Astrocyte of the cerebellum (primary cell): ENCODE measurements around the gene SMYD3.

Experiments
- DNase-seq: peaks from one replicate; pipeline ENCODE4 v3.0.0-alpha.2; 2011; ENCODE audit warnings: low read depth
- H3K4me3 ChIP-seq: 2 replicates; pipeline ENCODE4 v1.5.1; 2011; ENCODE audit warnings: mild to moderate bottlenecking, low read depth, low read length, moderate library complexity
- in situ Hi-C: cut with HindIII; loops from 2 replicates; pipeline ENCODE4 v1.10.0; 2017; ENCODE audit warnings: low sequenced_read_pairs
- TF ChIP-seq, protein P1 (sequence below): IDR thresholded peaks from 2 replicates; pipeline ENCODE4 v1.5.1; 2012; ENCODE audit warnings: low read length, low read depth, moderate library complexity, mild to moderate bottlenecking; ENCODE audit errors: missing control alignments

SMYD3 gene

DNA sequence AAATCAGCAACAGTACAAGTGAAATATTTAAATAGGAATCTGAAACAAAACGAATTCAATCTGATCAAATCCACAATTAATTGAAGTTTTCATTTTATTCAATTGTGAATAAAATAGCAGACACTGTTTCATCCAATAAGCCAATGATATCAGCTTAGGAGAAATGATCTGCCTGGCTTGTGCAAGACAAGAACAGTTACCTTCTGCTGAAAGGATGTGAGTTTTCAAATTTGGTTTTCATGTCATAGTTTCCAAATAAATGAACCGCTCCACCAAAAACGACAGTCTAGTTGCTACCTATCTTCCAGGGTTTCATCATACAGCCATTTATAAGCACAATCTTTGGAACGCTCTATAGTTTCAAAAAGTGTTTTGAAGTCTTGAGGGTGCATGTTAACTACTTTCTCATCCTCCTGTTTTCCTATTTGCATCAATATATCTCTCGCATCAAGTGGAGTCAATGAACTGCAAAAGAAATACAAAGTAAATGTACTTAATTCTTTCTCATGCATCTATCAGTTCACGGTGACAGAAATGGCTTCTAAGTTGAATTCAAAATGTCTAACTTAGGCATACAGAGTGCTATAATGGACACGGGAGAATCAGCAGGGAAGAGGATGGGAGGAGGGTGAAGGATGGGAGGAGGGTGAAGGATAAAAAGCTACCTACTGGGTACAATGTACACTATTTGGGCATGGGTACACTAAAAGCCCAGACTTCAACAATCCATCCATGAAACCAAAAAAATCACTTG lies 33.8 kb upstream of the SMYD3 start:
- TF ChIP-seq, protein P1, sequence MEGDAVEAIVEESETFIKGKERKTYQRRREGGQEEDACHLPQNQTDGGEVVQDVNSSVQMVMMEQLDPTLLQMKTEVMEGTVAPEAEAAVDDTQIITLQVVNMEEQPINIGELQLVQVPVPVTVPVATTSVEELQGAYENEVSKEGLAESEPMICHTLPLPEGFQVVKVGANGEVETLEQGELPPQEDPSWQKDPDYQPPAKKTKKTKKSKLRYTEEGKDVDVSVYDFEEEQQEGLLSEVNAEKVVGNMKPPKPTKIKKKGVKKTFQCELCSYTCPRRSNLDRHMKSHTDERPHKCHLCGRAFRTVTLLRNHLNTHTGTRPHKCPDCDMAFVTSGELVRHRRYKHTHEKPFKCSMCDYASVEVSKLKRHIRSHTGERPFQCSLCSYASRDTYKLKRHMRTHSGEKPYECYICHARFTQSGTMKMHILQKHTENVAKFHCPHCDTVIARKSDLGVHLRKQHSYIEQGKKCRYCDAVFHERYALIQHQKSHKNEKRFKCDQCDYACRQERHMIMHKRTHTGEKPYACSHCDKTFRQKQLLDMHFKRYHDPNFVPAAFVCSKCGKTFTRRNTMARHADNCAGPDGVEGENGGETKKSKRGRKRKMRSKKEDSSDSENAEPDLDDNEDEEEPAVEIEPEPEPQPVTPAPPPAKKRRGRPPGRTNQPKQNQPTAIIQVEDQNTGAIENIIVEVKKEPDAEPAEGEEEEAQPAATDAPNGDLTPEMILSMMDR, result no peak
- in situ Hi-C loops, result no loop called here
- H3K4me3 ChIP-seq, result no peak overlapping the region
- no peak for DNase-seq

DNA sequence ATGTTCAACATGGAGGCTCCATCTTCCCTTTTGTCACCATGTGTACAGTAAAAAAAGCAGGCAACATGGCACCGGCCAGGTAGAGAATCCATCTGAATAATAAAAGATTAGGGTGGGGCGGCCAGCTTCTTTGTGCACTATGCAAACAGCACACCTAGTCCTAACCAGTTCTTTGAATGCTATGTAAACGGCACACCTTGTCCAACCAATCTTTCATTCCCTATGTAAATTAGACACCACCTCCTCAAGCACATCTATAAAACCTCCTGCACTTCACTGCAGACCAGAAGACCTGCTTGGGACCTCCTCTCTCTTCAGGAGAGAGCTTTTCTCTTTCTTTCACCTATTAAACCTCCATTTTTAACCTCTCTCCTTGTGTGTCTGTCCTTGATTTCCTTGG lies 30.8 kb upstream of the SMYD3 start:
- in situ Hi-C loops, result no loop called here
- TF ChIP-seq, protein P1, result no peak
- no peak for DNase-seq
- H3K4me3 ChIP-seq, result no peak overlapping the region

DNA sequence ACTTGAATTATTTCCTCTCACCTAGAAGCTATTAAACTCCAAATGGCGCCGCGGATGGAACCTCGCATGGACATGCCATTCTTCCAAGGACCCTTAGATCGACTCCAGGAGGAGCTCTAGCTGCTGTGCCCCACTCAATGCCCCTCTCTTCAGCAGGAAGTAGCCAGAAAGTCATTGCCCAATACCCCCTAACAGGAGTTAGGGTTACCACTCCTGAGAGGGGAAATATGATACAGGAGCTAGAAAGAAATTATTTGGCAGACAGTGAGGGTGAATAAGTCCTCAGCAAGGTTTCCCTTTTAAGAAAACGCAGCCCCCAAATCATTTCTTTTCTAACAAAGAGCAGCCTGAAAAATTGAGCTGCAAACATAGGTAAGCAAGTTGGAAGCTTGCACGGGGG lies 30.4 kb upstream of the SMYD3 start:
- TF ChIP-seq, protein P1, result no peak
- no peak for DNase-seq
- in situ Hi-C loops, result no loop called here

DNA sequence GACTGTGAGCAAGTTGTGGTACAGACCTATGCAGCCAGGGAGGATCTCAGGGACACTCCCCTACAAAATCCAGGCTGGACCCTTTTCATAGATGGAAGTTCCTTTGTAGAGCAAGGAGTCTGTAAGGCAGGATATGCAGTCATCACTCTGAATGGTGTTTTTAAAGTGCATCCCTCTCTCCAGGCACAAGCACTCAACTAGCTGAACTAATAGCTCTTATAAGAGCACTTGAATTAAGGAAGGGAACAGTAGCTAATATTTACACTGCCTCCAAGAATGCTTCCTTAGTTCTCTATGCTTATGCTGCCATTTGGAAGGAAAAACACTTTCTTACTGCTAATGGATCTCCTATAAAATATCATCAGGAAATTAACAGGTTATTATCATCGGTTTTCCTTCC lies 27.0 kb upstream of the SMYD3 start:
- DNase-seq, result no peak
- in situ Hi-C loops, result no loop called here
- TF ChIP-seq, protein P1, result no peak
- no peak overlapping the region for H3K4me3 ChIP-seq

More for the DNA sequence above, 30.4 kb upstream of the SMYD3 start:
- H3K4me3 ChIP-seq, result no peak overlapping the region

DNA sequence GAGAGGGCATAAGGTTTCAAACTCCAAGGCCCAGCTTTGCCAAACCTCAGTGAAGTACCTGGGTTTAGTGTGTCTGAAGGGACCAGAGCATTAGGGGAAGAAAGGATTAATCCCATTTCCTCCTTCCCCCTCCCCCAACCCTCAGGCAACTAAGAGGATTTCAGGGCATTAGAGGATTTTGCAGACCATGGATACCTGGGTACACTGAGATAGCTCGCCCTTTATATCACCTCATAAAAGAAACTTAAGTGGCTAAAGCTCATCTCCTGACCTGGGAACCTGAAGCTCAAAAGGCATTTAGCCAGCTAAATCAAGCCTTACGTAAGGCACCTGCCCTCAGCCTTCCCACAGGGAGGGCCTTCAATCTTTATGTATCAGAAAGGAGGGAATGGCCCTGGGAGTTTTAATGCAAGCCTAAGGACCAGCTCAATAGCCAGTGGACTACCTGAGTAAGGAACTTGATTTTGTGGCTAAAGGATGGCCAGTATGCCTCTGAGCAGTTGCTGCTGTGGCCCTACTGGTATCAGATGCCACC lies 26.4 kb upstream of the SMYD3 start:
- in situ Hi-C loops, result no loop called here
- H3K4me3 ChIP-seq, result no peak overlapping the region
- TF ChIP-seq, protein P1, result no peak
- no peak for DNase-seq

DNA sequence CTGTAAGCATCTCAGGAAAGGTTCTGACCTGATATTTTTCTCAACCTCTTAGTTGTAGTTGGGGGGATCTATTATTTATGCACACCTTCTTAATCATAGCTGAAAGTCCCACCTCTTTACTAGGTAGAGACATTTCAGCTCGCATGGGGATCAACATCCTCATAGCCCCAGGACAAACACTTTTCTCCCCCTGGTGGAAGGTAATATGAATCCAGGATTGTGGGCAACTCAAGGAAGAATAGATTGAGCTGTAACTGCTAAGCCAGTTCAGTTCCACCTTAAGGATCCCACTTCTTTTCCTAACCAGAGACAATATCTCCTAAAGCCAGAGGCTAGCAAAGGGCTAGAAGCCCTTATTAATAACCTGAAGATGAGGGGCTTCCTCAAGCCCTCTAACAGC lies 25.4 kb upstream of the SMYD3 start:
- in situ Hi-C loops, result no loop called here
- H3K4me3 ChIP-seq, result no peak overlapping the region
- DNase-seq, result no peak
- TF ChIP-seq, protein P1, result peak; percentile 26

DNA sequence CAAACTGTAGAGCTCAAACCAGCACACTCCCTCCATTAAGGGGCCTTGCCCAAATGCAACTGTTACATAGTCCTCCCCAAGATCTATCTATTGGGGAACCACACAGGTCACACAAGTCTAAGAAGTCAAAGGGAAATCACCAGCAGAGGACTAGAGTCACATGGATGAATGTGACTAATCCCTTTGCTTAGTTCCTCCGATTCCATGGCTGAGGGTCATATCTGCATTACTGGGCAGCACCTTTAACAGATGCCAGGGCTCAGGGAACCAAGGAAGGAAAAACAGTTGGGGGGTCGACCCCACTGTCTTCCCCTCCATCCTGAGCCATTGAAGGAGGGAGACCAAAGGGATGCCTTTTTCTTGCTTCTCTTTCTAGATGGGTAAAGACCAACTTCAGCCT lies 23.4 kb upstream of the SMYD3 start:
- in situ Hi-C loops, result no loop called here
- DNase-seq, result no peak
- no peak overlapping the region for H3K4me3 ChIP-seq
- TF ChIP-seq, protein P1, result no peak
